Esophagus squamous epithelium (tissue), 5 donors: Measurements from ENCODE around the gene SCG5. TPM values are rescaled to one million over a fixed set of nuclear protein-coding genes. Genes with fewer than 3 reads are reported as not detected.

Experiments used
- DNase-seq: peaks from one replicate; lab custom pipeline; 2025; lab: John Stamatoyannopoulos, UW
- H3K27ac ChIP-seq, 4 donors: fragments of 200-600 bp; sonication (generic); one replicate each; pipeline ENCODE4 v1.5.1; 2016 to 2019; ENCODE audit warnings: mild to moderate bottlenecking in 1 of 4
- H3K27me3 ChIP-seq, 4 donors: fragments of 200-600 bp; sonication (generic); 1 replicate in 3 of 4; 2 replicates in 1 of 4; pipeline versions ENCODE4 v1.5.1 to v1.6.0; 2017 to 2021; ENCODE audit warnings: antibody characterized with exemption in 1 of 4
- H3K36me3 ChIP-seq, 3 donors: fragments of 200-600 bp; sonication (generic); one replicate each; pipeline ENCODE4 v1.5.1; 2016 to 2019
- H3K4me1 ChIP-seq, 3 donors: fragments of 200-600 bp; sonication (generic); one replicate each; pipeline ENCODE4 v1.5.1; 2017 to 2019
- H3K4me3 ChIP-seq, 4 donors: fragments of 200-600 bp; sonication (generic); 1 replicate in 3 of 4; 2 replicates in 1 of 4; pipeline ENCODE4 v1.5.1; 2016 to 2019; ENCODE audit warnings: mild to moderate bottlenecking in 2 of 4, moderate library complexity in 1 of 4
- H3K9me3 ChIP-seq, 3 donors: fragments of 200-600 bp; sonication (generic); one replicate each; pipeline ENCODE4 v1.5.1; 2016 to 2019
- CTCF ChIP-seq, 6 experiments: fragments of 450-650 bp in 4 of 6; fragments of 200-600 bp in 2 of 6; sonication (generic) in 2 of 6; IDR thresholded peaks; one replicate each; pipeline ENCODE4 v1.5.1; 2016 to 2019; ENCODE audit warnings: antibody characterized with exemption in 6 of 6, mild to moderate bottlenecking in 4 of 6, moderate library complexity in 4 of 6
- POLR2A ChIP-seq, 4 donors: fragments of 450-650 bp; IDR thresholded peaks; one replicate each; pipeline ENCODE4 v1.6.1; 2017; ENCODE audit warnings: antibody characterized with exemption in 4 of 4, mild to moderate bottlenecking in 4 of 4, moderate library complexity in 3 of 4
- WGBS, 2 donors: methylation state at CpG; one replicate each; pipeline ENCODE4 v1.1.5; 2018; 5-methylcytosine and 5-hydroxymethylcytosine counted together
- intact Hi-C: fragments of 100-400 bp; cut with DNase I; formaldehyde crosslinking; loops from one replicate; pipeline ENCODE4 v1.15.0; 2022
- total RNA-seq, 4 donors: library from RNA; depleted of rRNA; stranded (reverse); fragments of >200 nt; gene quantifications; one replicate each; pipeline ENCODE4 v1.1.0, GENCODE V29; 2016
- donor health status: DM: yes; HTN: yes; CAD: no.

Gene SCG5
- total RNA-seq, 4 donors from 2014 or later, result 1.1 TPM; not detected in 3

DNA sequence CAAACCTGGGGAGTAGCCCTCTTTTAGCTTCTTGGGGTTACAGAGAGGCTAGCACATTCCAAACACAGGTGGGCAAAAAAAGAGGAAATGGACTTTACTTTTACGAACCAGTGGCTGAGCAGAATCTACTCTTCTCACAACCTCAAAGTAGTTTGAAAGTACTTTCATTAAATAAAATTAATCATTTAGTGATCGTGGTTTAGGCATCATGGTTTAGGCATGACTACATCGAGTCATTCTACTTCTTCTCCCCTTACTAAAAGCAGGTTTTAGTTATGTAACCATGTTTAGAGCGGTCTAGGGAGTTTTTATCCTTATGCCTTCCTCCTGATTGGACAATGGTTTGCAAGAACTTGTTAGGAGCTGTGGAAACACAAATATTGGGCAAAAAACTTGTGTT, 73.8 kb downstream of the SCG5 start:
- no peaks in the 10 kb centered on the region for H3K9me3 ChIP-seq
- WGBS, 2 donors, result 46 to 52% methylated on average over 4 of the region's 4 CpGs
- no peaks in the 10 kb centered on the region for H3K36me3 ChIP-seq
- no peak for DNase-seq
- H3K27me3 ChIP-seq, result peaks cover 2 to 79% (median 25%) of the 10 kb centered on the region in 4 donors
- TF ChIP-seq POLR2A (IDR thresholded peaks at IDR 0.05), result no peak
- no peak for TF ChIP-seq CTCF (IDR thresholded peaks at IDR 0.05)
- peaks cover 0 to 30% (median 12%) of the 10 kb centered on the region in 3 donors for H3K4me1 ChIP-seq
- H3K27ac ChIP-seq, result peak overlapping the region in 2 of 4 donors; percentile 60 to 86
- intact Hi-C loops, result no loop called here
- H3K4me3 ChIP-seq, result no peak overlapping the region

DNA sequence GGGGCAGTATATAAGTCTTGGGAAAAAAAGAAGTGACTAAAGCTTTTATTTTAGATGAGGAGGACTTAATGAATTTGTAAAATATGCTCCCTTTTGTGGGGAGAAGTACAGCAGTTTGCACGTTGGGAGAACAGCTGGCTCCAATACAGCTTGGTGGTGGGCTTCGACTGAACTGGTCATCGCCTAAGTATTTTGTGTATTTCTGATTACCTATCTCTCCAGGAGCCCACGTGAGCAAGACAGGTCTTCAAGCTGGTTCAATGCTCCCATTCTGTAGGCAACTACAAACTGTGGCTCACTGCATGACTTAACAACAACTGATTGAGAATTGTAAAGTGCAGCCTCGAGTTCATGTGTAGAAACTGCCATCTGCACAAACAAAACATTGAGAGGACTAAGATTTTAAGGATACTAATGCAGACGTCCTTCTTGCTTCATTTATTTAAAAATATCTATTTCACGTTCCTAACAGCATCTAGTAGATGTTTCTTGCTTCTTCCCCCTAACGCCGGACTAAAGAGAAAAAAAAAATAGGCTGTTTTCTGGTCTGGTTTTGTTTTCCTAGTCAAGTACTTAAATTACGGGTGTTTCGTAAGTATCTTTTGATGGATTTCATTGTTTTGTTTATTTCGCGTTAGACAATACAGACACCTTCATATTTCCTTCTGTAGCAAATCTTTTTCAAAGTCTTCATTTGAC, 74.9 kb downstream of the SCG5 start:
- Histone ChIP-seq H3K27me3 (peaks cover 3 to 89% (median 25%) of the 10 kb centered on the region in 4 donors), H3K4me3 (peak overlapping the region in 2 of 4 donors; percentile 49 to 69), H3K27ac (peak overlapping the region in 3 of 4 donors; percentile 78 to 91 (median 86)), H3K9me3 (no peaks in the 10 kb centered on the region), H3K36me3 (no peaks in the 10 kb centered on the region), H3K4me1 (peaks cover 0 to 30% (median 12%) of the 10 kb centered on the region in 3 donors)
- TF ChIP-seq CTCF (IDR thresholded peaks at IDR 0.05), result no peak
- no peak for TF ChIP-seq POLR2A (IDR thresholded peaks at IDR 0.05)
- DNase-seq, result no peak
- WGBS, 2 donors, result 29 to 33% methylated on average over 13 of the region's 13 CpGs
- intact Hi-C loops, result no loop called here

DNA sequence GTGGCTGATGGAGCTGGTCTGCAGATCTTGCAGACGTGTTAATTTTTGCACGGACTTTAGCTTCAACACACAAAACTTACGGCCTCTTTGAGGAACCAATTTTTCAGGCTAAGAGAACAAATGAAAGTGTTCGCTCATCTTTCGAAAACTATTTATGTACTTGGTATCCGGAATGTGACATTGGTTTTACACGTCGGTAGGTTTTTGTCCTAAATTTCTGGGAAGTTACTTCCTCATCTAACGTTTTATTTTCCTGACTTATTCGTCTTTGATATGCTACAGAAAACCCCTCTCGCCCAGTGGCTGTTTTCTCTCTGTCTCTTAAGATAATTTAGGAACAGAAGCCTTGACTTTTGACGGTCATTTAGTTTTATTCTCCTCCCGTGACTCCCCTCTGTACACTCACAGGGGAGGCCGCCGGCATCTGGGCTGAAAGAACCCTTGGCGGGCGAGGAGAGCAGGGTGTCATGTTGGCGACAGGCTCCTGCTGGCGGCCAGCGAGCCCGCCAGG, 75.5 kb downstream of the SCG5 start:
- 18 to 27% methylated on average over 12 to 14 of the region's 21 CpGs for WGBS, 2 donors
- Histone ChIP-seq H3K4me1 (peaks cover 0 to 30% (median 12%) of the 10 kb centered on the region in 3 donors), H3K36me3 (no peaks in the 10 kb centered on the region), H3K9me3 (no peaks in the 10 kb centered on the region), H3K27ac (peak overlapping the region; percentile 65 to 91 (median 82)), H3K27me3 (peaks cover 3 to 92% (median 25%) of the 10 kb centered on the region in 4 donors), H3K4me3 (peak overlapping the region; percentile 29 to 69 (median 48))
- DNase-seq, result no peak
- TF ChIP-seq CTCF (IDR thresholded peaks at IDR 0.05) (no peak), POLR2A (IDR thresholded peaks at IDR 0.05) (no peak)
- intact Hi-C loops, result no loop called here

GRCh38 chr15:32717426-32718226, 76.1 kb downstream of the SCG5 start, which contains the start of gene GREM1:
Gene GREM1 (plus strand): TSS chr15:32718004. CDS start chr15:32730691, 12,687 bp downstream.
- TF ChIP-seq POLR2A (IDR thresholded peaks at IDR 0.05), result peak in 2 of 4 donors; percentile 22 to 61
- no peak for TF ChIP-seq CTCF (IDR thresholded peaks at IDR 0.05)
- no peaks in the 10 kb centered on the region for H3K9me3 ChIP-seq
- H3K27me3 ChIP-seq, result peaks cover 3 to 89% (median 25%) of the 10 kb centered on the region in 4 donors
- no peaks in the 10 kb centered on the region for H3K36me3 ChIP-seq
- intact Hi-C loops, result no loop called here
- peaks cover 0 to 30% (median 12%) of the 10 kb centered on the region in 3 donors for H3K4me1 ChIP-seq
- no peak for DNase-seq
- H3K4me3 ChIP-seq, result peak within 1 kb of the TSS; percentile 29 to 69 (median 48)
- WGBS, 2 donors, result 24% methylated on average over 12 of the region's 99 CpGs; no CpG with 5 or more reads in 1 of the 2 donors
- H3K27ac ChIP-seq, result peak within 1 kb of the TSS; percentile 65 to 91 (median 82)
